ENCODE results near the gene SLC8A3. TPM values are rescaled to one million over a fixed set of nuclear protein-coding genes. Genes with fewer than 3 reads are reported as not detected.
A peak's percentile ranks its signal among the peaks of the same experiment; 100 is the strongest.

SLC8A3 gene
- total and polyA plus RNA-seq, 2 of the 13 experiments (the other 11 are each of a cell fraction or from before 2014, with no cell fraction given), result 0.01 to 0.02 TPM

- ChIA-PET POLR2A (interaction anchor here (1.2 to 2.1 kb wide), 2 partner anchors 134 to 150 kb away, joined by 3 to 7 read pairs; partner anchors contain the start of gene SMOC1), CTCF (ENCODE audit: low intra/inter-chr PET ratio, low total read pairs) (interaction anchor here (1.0 to 3.1 kb wide), 3 partner anchors 150 to 282 kb away, joined by 3 to 21 read pairs (median 4); no protein-coding TSS in a partner anchor)
- no peak overlapping the region for H3K27ac ChIP-seq (ENCODE audit: extremely low read length, insufficient read depth, low read length)
- intact Hi-C loops (cut with micrococcal nuclease; ENCODE audit: unreplicated experiment) (loop anchor here (2.0 to 5.0 kb wide), 2 partner anchors 137 to 196 kb away; no protein-coding TSS in a partner anchor), in situ Hi-C loops (cut with HindIII; ENCODE audit: extremely low pct_ligation_motif_present, low pct_unique_long_range_greater_than_20kb) (loop anchor here (25.0 kb wide), 1 partner anchor 426 kb away; no protein-coding TSS in a partner anchor)
- H3K9me3 ChIP-seq (ENCODE audit: low read length), result no peaks in the 10 kb centered on the region
- H4K20me1 ChIP-seq (ENCODE audit: insufficient read depth, low read length), result no peaks in the 10 kb centered on the region
- peak; percentile 41 for DNase-seq (ENCODE audit: low spot score)
- no peaks in the 10 kb centered on the region for H3K27me3 ChIP-seq (ENCODE audit: control insufficient read depth in 1 of 2, insufficient read depth in 2 of 2, low read length in 2 of 2)
- no peak overlapping the region for H3K4me3 ChIP-seq (replicated peaks in 1 of 3; ENCODE audit: insufficient read depth in 1 of 3, low read depth in 2 of 3, low read length in 3 of 3)
- no peaks in the 10 kb centered on the region for H3K79me2 ChIP-seq (ENCODE audit: insufficient read depth, low read length)
- H3K36me3 ChIP-seq (replicated peaks in 1 of 2; ENCODE audit: control insufficient read depth in 1 of 2, insufficient read depth in 2 of 2, low read length in 2 of 2), result peaks cover 22 to 45% of the 10 kb centered on the region in 2 experiments
- H2AFZ ChIP-seq (ENCODE audit: low read length), result no peak overlapping the region
- H3K4me2 ChIP-seq (ENCODE audit: low read depth, low read length), result no peak overlapping the region
- WGBS (ENCODE audit: low lambda C conversion rate), result 50% methylated on average over 2 of the region's 2 CpGs
- no peak for FAIRE-seq
- peaks cover 9% of the 10 kb centered on the region; the same call in 1 of the 2 replicates for H3K4me1 ChIP-seq (ENCODE audit: insufficient read depth, low read length)
- no TSS peak for BruUV-seq (replicated peaks)
- ATAC-seq, result peak; percentile 83
- H3K9ac ChIP-seq (ENCODE audit: insufficient read depth, low read depth, low read length), result no peak overlapping the region
- TF ChIP-seq YY1 (IDR thresholded peaks at IDR 0.05; ENCODE audit: insufficient read depth, insufficient replicate concordance, low read depth, low read length) (no peak), AKNA (CRISPR knock-in tag; IDR thresholded peaks at IDR 0.05; ENCODE audit: borderline replicate concordance) (no peak), ZBTB25 (CRISPR knock-in tag; IDR thresholded peaks at IDR 0.05) (peak; percentile 52; the same call in 1 of the 2 replicates), TEF (CRISPR knock-in tag; IDR thresholded peaks at IDR 0.05) (no peak), RXRB (CRISPR knock-in tag; IDR thresholded peaks at IDR 0.05; ENCODE audit: borderline replicate concordance) (0 out of 2 replicates have a peak, but pooled peaks have one; percentile 14), EP300 (IDR thresholded peaks at IDR 0.05; ENCODE audit: low read depth in 2 of 2, low read length in 2 of 2) (no peak), EP300 (CRISPR knock-in tag; IDR thresholded peaks at IDR 0.05; ENCODE audit: borderline replicate concordance) (0 out of 2 replicates have a peak, but pooled peaks have one; percentile 14), ZFP36 (IDR thresholded peaks at IDR 0.05; ENCODE audit: borderline replicate concordance, low read depth, low read length, partially characterized antibody) (no peak), SMC3 (IDR thresholded peaks at IDR 0.05; ENCODE audit: low read length) (peak; percentile 97), TEAD3 (CRISPR knock-in tag; optimal IDR thresholded peaks at IDR 0.05; ENCODE audit: borderline replicate concordance) (peak; percentile 38), SRSF4 (IDR thresholded peaks at IDR 0.05; ENCODE audit: low read depth, low read length, poor library complexity, severe bottlenecking) (no peak), ARID5B (CRISPR knock-in tag; IDR thresholded peaks at IDR 0.05) (peak; percentile 11; the same call in 1 of the 2 replicates)
Measured at GRCh38 chr14:70013271-70013873, 175.4 kb downstream of the SLC8A3 start.
